GM12865 (cell line): ENCODE results near the gene NOPCHAP1.
A peak's percentile ranks its signal among the peaks of the same experiment; 100 is the strongest.

Source experiments
- DNase-seq: peaks from one replicate; pipeline ENCODE4 v3.0.0; 2010; ENCODE audit warnings: low read depth
- H3K4me3 ChIP-seq: 2 replicates; pipeline ENCODE4 v1.5.1; 2011; ENCODE audit warnings: mild to moderate bottlenecking, low read depth, low read length, control low read depth
- TF ChIP-seq, protein P1 (sequence below): IDR thresholded peaks from 2 replicates; pipeline ENCODE4 v1.5.1; 2011; ENCODE audit warnings: low read length, control low read depth, low read depth, inconsistent platforms; ENCODE audit not compliant: insufficient read depth; ENCODE audit errors: missing control alignments

Gene NOPCHAP1

DNA sequence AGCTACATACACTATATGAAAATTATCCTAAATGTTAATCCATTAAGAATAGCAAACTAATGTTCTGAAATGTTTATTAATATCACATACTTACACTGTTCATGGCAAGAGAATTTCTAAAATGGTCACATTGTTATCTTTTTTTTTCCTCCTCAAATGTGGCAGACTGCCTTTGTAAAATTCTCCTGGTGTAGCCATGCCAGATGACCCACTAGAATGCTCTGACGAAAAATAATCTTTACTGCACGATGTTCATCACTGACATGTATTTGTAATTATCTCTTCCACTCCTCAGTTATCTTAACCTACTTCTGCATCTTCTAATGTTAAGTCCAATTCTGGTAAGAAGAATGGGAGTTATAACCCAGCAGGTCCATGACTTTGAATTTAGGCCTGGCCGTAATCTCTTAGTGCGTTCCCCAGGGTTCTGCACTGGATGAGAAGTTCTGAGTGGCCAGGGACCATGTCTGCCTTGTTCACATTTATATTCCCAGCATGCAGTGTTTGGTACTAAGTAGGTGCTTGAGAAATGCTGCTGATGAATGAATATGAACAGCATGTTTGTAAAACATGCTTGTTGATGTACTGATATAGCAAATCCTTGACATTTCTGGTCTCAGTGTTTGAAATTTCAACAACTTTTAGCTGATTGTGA is 46.7 kb downstream of the NOPCHAP1 start:
- no peak for DNase-seq
- H3K4me3 ChIP-seq: no peak overlapping the region
- TF ChIP-seq, protein P1, sequence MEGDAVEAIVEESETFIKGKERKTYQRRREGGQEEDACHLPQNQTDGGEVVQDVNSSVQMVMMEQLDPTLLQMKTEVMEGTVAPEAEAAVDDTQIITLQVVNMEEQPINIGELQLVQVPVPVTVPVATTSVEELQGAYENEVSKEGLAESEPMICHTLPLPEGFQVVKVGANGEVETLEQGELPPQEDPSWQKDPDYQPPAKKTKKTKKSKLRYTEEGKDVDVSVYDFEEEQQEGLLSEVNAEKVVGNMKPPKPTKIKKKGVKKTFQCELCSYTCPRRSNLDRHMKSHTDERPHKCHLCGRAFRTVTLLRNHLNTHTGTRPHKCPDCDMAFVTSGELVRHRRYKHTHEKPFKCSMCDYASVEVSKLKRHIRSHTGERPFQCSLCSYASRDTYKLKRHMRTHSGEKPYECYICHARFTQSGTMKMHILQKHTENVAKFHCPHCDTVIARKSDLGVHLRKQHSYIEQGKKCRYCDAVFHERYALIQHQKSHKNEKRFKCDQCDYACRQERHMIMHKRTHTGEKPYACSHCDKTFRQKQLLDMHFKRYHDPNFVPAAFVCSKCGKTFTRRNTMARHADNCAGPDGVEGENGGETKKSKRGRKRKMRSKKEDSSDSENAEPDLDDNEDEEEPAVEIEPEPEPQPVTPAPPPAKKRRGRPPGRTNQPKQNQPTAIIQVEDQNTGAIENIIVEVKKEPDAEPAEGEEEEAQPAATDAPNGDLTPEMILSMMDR: no peak

DNA sequence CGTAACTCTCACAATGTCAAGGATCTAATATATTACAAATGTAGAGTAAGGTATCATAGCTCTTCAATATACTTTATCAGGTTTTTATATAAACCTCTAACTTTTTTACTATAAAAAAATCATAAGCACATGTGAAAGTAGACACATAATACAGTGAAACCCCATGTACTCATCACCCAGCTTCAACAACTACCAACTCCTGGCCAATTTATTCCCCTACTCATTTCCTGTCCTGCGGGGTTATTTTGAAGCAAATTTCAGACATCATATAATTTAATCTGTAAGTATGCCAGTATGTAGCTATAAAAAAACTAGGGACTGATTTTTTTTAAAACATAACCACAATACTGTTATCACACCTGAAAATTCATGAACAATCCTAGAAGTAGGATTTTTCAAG is 47.7 kb downstream of the NOPCHAP1 start:
- DNase-seq: peak; percentile 45
- no peak overlapping the region for H3K4me3 ChIP-seq
- TF ChIP-seq, protein P1: no peak
